Activated T-cell treated with anti-CD3 and anti-CD28 coated beads for 24 hours (primary cell): ENCODE data around the gene TSHR.
"Not testable (repeated sequence)": the region's sequence is repeated elsewhere in the genome, so short reads cannot be mapped to it uniquely, and the experiment has no call there.

ENCODE experiments used
- DNase-seq: peaks from one replicate; pipeline ENCODE4 v3.0.0-alpha.2; 2020; ENCODE audit warnings: low read depth

Gene TSHR

DNA sequence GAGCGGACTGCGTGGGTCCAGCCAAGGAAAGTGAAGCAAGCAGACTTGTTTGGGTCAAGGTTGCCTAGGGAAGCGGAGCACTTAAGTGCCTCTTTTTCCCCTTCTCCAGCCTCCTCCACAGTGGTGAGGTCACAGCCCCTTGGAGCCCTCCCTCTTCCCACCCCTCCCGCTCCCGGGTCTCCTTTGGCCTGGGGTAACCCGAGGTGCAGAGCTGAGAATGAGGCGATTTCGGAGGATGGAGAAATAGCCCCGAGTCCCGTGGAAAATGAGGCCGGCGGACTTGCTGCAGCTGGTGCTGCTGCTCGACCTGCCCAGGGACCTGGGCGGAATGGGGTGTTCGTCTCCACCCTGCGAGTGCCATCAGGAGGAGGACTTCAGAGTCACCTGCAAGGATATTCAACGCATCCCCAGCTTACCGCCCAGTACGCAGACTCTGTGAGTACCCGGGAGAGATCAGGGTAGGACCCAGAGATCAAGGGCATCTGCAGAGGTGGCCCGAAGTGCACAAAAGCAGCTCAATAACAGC lies at the start of gene TSHR:
TSS of gene TSHR (plus strand) at position 206 of the 526 bp plus-strand sequence. CDS start at position 266, 60 bp downstream.
- no peak for DNase-seq

DNA sequence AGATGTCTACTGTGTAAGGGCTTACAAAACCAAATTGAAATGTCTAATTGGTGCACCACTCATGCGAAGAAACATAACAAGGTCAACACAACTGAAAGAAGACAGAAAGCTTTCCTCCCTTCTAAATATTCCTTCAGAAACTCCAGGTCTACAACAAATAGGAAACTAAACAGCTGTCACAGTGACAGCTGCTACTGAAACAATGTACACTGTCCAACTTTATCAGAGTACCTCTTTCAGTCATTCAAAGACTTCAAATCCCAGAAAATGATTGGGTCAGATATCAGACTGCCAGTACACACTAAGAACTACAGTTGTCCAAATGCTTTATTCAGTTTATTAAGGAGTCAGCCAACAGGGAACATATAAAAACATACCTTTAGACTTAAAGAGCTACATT lies 49.1 kb upstream of the TSHR start:
- no peak for DNase-seq

DNA sequence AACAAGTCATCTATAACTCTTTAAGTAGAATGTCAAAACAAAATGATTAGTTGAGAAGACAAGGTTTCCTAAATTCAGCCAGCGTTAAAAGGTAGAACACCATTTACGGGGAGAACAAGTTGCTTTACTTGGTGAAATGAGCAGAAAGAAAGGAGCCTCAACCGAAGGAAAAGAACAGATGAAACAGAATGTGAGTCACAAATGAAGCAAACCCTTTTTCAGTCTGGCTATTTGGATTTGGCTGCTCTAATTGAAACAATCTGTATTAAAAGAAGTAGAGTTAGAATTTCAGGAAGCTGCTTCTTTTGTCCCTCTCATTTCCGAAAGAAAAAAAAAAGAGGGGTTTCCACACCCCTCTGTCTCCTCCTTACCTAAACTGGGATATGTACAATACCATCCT lies 48.5 kb upstream of the TSHR start:
- DNase-seq: no peak

DNA sequence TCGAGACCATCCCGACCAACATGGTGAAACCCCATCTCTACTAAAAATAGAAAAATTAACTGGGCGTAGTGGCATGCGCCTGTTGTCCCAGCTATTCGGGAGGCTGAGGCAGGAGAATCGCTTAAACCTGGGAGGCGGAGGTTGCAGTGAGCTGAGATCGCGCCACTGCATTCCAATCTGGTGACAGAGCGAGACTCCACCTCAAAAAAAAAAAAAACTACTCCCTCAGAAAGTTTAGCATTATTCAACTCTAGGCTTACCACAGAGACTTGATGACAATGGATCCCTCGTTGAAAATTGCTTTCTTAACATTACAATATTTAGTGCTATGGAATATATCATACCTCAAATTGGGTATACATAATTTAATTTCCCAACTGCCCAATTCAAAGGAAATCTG lies 43.4 kb upstream of the TSHR start:
- not testable (repeated sequence) for DNase-seq

DNA sequence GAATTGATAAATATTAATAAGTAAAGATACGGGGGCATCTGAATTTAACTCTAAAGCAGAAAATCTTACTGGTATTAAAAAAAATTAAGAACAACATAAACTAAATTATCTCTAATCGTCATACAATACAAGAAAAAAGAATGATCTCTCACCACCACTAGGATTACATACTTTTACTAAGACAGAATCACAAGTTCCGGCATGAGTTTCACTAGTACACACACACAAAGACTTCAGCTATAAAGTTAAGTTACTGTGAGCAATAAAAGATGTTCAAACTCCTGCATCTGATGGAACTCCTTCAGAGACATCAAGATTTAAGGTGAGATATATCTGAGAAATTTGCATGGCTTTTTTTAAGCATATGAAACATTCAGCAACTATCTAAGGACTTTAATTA lies 35.8 kb upstream of the TSHR start:
- no peak for DNase-seq

DNA sequence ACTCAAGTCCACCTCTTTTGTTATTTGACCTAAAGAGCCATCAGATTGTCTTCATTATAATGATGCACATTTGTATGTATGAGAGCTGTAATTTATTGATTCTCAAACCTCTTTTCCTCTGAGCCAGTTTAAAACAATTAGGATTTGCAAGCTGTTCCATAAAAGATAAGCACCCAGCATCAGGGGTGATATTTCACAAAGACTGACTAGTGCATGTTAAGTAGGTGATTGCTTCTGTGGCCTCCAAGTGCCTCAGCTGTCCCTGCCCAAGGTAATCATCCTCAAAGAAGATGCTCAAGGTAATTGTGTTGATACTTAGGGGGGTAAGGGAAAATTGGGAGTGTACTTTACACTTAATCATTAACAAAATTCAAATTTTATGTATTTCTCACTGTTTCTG lies 32.1 kb upstream of the TSHR start:
- DNase-seq: no peak

DNA sequence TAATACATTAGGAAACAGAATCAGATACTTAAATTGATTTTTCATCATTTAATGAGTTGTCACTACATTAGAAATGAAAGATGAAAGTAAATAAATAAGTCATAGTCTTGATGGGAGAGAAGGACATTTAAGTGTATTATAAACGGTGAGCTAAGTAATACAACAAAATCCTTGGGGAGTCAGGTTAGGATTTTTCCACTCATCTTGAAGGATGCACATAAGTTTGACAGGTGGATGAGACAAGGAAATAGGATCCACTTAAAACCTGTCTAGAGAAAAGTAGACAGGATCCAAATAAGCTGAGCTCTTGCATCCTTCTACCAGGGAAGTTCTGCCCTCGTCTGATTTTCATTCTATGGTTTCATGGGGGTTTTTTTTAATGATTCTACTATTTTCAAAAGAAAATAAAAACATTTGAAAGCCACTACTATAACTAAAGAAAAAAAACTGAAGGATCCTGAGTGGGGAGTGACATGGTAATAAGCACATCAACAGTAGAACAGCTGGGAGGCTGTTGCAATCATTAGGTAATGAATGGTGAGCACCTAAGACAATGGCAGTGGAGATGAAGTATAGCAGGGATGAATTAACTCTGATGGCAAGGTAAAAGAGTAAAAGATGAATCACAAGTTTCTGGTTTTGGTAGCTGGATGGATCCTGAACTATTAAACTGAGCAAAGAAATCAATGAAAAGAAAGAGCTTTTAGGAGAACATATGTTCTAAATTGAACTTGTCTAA lies 30.9 kb upstream of the TSHR start:
- no peak for DNase-seq

DNA sequence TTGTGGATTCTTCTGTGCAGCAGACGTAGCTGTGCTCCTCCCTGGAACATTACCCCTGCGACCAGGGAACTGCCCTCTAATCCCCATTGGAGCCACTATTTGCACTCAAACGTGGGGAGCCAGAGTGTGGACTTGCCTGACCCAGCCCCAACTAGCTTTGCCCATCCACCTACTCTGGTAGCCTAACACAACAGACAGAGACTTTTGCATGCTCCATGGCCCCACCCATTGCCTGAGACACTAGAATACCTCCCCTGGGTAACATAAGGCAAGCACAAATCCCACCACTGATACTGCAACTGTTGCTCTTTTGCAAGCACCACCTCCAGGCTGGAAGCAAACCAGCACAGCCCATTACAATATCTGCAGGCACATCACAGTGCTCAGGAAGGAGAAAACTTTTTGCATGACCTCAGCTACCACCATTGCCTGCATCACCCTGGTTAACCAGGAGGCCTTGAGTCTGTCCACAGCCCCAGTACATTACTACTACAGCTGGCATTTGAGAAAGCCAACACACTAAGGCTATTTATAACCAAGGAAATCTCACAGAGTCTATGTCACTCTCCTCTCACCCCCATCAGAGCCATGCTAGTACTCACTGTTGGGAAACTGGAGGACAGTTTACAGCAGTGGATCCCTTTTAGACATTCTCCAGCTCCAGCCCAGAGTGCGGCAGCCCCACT lies 28.9 kb upstream of the TSHR start:
- no peak for DNase-seq

DNA sequence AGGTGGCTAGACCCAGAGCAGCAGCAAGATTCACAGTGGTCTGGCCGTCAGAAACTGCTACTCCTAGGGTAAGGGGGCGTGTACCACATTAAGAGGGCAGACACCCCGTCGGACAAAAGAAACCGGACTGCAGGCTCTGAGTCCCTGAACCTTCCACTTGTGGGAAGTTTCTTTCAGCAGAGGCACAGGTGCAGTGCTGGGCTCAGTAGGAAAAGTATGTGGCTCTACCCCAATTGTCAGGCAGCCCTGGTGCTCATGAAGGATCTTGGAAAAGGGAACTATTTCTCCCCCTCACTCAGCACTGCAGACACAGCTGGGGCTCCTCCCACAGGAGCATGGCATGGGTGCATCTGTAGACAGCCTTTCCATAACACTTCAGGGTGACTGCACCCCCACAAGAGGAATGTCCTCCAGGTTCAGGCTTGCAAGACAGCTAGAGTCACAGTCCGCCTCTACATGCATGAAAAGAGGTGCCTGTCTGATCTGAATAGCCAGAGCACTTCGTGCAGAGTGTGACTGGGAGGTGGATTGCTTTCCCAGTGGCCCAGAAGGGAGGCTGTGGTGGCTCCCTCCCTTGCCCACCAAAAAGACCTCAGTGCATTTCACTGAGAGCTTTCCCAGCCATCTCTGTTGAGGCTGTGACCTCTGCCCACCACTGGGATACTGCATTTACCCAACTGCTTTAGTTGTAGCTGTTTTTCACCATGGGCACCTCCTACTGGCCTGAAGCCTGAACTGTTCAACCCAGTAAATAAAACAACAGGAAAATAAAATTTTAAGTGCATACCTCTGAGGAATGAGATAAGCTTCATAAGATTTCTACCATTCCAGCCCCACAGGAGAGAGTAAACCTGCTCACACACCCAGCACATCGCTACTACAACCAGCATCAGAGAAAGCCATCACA lies 28.1 kb upstream of the TSHR start:
- DNase-seq: no peak

DNA sequence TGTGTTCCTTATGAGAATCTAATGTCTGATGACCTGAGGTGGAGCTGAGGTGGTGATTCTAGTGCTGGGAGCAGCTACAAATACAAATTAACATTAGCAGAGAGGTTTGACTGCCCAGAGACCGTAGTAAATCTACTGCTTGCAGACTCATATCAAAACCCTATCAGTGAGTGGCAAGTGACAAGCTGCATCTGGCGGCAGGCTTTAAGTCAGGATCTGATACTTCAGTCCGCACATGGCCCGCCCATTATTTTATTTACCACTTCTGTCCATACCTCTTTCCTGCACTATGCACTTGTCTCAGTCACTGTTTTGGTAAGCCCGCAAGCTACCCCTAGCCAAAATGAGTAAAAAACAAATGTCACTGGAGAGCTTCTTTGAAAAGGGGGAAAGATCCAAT lies 25.3 kb upstream of the TSHR start:
- DNase-seq: no peak

DNA sequence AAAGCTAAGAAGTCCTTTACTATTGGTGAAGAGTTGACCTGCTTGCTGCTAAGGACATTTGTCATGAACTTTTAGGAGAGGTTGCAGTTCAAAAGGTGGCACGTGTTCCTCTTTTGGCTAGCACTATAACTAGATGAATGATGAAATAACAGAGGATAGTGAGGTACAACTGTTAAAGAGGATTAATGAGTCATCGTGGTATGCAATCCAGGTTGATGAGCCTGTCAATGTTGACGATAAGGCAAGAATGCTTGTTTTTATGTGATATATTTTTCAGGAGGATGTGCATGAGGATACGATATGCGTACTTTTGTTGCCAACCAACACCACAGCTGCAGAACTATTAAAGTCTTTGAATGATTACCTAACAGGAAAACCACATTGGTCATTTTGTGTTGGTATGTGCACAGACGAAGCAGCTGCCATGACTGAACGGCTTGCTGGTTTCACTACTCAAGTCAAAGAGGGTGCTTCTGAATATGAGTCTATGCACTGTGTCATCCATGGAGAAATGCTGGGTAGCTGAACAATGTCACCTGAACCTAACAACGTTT lies 24.5 kb upstream of the TSHR start:
- DNase-seq: no peak

DNA sequence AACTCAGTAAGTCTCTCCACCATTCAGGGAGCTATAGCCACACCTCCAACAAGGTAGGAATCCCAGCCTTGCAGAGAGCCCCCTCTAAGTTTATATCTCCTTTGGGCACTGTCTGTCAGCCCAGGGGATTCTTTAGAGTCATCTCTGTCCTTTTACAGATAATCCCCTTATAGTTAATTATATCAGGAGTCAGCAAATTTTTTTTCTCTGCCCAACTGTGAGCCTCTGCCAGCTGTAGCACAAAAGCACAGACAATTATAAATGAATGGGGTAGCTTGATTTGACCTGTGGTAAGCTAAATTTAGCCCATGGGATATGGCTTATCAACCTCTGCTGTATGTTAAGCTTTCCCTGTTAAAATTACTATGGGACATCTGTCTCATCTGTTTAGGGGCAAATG lies 22.1 kb upstream of the TSHR start:
- DNase-seq: no peak

DNA sequence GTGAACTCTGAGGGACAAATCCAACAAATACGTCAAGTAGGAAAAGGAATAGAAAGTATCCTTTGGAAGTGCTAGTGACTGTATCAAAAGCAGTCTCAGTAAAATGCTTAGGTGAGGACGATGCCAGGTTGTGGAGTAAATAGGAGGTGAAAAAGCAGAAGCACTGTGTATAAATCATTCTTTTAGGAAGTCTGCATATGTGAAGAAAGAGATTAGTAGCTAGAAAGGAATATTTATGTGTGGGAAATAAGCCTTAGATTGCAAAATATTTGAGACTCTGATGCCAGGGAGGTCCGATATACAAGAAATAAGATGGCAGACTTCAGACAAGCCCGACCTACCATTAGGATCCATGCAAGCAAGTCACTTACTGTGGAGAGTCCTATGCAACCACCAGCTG lies 21.7 kb upstream of the TSHR start:
- DNase-seq: no peak

DNA sequence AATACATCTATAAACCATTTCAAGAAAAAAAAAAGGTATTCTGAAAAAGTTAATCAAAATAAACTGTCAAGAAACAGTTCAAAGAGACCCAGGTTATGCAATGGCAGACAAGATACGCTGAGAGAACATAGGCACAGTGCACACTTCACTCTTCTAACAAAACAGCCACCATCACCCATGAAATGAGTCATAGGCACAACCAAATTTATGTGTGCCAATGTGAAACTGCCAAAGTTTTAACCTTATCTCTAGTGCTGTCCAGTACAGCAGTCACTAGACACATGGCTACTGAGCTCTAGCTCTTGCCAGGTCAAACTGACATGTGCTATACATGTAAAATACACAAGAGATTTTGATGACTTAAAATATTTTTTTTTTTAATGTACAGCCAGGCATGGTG lies 15.3 kb upstream of the TSHR start:
- DNase-seq: no peak

DNA sequence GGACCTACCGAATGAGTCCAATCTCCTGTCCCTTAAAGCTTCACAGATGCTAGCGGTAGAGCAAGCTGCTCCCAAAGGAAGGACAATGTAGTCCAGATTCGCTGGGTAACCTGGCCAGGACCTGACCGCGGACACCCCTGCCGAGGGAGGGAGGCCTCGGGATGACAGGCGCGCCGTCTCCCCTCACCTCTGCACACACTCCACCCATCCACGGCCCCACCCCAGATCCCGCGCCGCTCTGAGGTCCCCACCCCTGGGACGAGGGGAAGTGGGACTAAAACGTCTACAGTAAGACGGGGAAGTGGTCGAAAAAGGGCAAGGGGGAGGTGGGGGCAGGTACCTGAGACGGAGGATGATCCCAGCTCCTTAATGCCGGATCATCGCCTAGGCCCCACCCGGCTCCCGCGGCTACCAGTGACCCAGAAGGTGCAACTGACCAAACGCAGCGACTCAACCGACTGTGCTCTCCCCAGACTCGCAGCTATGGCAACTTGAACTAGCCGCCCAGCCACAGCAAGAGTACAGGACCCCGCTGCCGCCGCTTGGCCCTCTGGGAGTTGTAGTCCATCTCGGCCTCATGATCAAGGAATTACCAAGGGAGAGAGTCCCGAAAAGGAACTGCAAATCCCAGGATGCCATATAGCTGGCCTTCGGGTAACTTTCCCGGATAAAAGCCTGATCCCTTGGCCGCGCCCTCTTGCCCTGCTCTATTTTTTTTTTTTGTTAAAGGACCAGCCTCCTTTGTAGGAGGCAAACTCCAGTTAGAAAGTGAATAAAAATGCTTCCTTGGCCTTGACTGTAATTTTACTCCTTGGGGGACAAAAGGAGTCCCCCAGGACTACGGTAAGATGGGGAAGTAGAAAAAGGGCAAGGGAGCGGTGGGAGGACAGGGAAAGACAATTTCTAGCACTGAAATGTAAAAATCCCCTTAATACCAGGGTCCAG lies 13.9 kb upstream of the TSHR start, which contains the start of gene CEP128:
TSS of gene CEP128 (minus strand) at position 498 of the 945 bp plus-strand sequence.
- DNase-seq: peak; percentile 83

DNA sequence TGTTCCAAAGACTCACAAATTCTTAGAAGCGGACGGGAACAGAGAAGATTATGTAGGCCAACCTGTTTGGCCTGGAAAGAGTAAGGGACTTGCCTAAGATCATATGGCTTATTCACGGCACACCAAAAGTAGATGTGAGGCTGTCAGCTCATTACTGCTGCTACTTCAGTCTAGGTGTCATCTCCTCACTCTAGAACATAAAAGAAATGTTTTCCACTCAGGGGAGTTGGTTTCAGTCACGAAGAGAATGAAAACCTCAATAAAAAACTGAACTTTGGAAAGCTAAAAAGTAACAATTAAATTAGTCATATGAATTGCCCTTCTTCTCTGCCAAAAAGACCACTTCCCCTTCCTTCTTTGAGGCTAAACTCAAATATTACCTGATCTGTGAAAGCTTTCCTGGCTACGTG lies 13.2 kb upstream of the TSHR start:
- DNase-seq: no peak

DNA sequence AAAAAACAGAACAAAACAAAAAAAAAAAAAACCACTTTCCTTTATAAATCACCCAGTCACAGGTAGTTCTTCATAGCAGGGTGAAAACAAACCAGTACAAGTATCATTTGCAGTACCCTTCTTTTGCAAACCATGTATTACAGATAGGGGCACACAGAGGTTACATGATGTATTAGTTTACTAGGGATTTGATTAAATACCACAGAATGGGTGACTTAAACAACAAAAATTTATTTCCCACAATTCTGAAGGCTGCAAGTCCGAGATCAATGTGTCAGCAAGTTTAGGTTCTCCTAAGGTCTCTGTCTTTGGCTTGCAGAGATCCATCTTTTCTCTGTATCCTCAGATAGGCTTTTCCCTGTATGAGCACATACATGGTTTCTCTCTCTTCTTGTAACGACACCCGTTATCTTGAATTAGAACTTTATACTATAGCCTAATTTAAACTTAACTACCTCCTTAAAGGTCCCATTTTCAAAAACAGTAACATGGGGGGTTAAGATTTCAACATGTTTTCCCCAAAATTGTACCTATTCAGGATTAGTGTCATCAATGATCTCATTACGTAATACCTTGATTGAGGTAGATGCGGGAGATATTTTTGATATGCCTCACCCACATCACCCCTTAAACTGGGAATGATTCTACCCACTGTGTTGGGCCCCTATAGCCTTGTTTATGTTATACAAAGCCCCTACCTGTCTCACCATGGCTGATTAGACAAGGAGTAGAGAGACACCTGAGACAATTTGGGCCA lies 10.4 kb upstream of the TSHR start:
- DNase-seq: no peak

DNA sequence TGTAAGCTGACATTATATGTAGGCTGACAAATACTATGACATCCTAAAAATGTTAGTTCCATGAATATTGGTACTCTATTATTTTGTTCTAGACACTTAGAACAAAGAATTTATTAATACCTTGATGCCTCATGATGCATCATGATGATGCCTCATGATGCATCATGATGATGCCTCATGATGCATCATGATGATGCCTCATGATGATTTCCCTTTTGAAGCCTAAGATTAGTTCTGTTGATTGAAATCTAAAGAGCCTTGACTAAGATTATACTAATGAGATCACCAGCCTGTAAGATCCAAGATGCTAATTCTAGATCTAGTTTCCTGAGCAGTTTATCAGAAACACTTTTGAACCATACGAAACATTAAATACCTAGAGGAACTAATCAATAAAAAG lies 9.2 kb upstream of the TSHR start:
- no peak for DNase-seq

DNA sequence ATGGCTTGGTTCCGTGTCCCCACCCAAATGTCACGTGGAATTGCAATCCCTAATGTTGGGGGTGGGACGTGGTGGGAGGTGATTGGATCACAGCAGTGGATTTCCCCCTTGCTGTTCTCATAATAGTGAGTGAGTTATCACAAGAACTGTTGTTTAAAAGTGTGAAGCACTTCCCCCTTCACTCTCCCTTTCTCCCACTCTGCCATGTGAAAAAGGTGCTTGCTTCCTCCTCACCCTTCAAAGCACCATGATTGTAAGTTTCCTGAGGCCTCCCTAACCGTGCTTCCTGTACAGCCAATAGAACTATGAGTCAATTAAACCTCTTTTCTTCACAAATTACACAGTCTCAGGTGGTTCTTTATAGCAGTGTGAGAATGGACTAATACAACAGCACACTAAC lies 8.6 kb upstream of the TSHR start:
- DNase-seq: no peak

DNA sequence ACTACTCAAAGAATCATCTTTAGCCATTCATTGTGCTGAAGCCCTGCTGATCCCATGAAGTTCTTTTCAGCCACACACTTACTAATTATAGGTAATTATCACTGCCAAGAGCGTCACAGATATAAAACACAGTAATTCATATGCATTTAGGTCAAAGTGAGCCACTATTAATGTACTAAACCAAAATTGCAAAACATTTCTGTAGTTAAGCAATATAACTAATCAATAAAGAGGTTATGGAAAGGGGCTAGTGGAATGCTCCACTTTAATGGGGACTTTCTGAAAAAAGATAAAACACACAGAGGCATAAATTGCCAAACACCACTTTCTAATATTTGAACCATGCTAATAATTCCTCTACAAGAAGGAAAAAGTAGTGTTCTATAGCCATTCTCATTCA lies 7.1 kb upstream of the TSHR start:
- DNase-seq: no peak
